GM21515 (cell line): ENCODE results near the gene MYRIP.
"Not testable (repeated sequence)": the region's sequence is repeated elsewhere in the genome, so short reads cannot be mapped to it uniquely, and the experiment has no call there.

Experiments
- ATAC-seq: cut with Tn5 transposase; IDR thresholded peaks from one replicate; pipeline ENCODE4 v1.9.1; 2021; ENCODE audit not compliant: unreplicated experiment

MYRIP gene

GRCh38 chr3:39805650-39806049 is 3.8 kb upstream of the MYRIP start:
- no peak for ATAC-seq

- no peak for ATAC-seq
These were observed 2.6 kb upstream of the MYRIP start for GRCh38 chr3:39806820-39807219.

- ATAC-seq, result peak; percentile 11
These were observed 785 bp upstream of the MYRIP start for GRCh38 chr3:39808467-39809180.

GRCh38 chr3:39809995-39810595 is 686 bp downstream of the MYRIP start:
- ATAC-seq, result no peak

- ATAC-seq, result no peak
These were observed 1.3 kb downstream of the MYRIP start for GRCh38 chr3:39810647-39811161.

- no peak for ATAC-seq
These were observed 2.2 kb downstream of the MYRIP start for GRCh38 chr3:39811561-39811960.

GRCh38 chr3:39812537-39812936 is 3.1 kb downstream of the MYRIP start:
- no peak for ATAC-seq

- ATAC-seq, result no peak
These were observed 4.6 kb downstream of the MYRIP start for GRCh38 chr3:39814007-39814406.

GRCh38 chr3:39819899-39820298 is 10.5 kb downstream of the MYRIP start:
- no peak for ATAC-seq

GRCh38 chr3:39833764-39834163 is 24.4 kb downstream of the MYRIP start:
- ATAC-seq, result not testable (repeated sequence)

GRCh38 chr3:39839484-39839883 is 30.1 kb downstream of the MYRIP start:
- no peak for ATAC-seq

- no peak for ATAC-seq
These were observed 34.0 kb downstream of the MYRIP start for GRCh38 chr3:39843440-39843839.

GRCh38 chr3:39848365-39848764 is 39.0 kb downstream of the MYRIP start:
- ATAC-seq, result no peak

GRCh38 chr3:39849992-39850715 is 40.7 kb downstream of the MYRIP start:
- ATAC-seq, result no peak

- ATAC-seq, result no peak
These were observed 41.3 kb downstream of the MYRIP start for GRCh38 chr3:39850716-39851032.

- no peak for ATAC-seq
These were observed 46.1 kb downstream of the MYRIP start for GRCh38 chr3:39855517-39855916.

GRCh38 chr3:39869890-39870289 is 60.5 kb downstream of the MYRIP start:
- ATAC-seq, result no peak

GRCh38 chr3:39870706-39871105 is 61.3 kb downstream of the MYRIP start:
- no peak for ATAC-seq

- no peak for ATAC-seq
These were observed 70.2 kb downstream of the MYRIP start for GRCh38 chr3:39879581-39879980.

- ATAC-seq, result no peak
These were observed 72.7 kb downstream of the MYRIP start for GRCh38 chr3:39882111-39882510.

GRCh38 chr3:39892068-39892467 is 82.7 kb downstream of the MYRIP start:
- ATAC-seq, result no peak

GRCh38 chr3:39896184-39896583 is 86.8 kb downstream of the MYRIP start:
- no peak for ATAC-seq
